ENCODE measurements around the gene TANC2.
A peak's percentile ranks its signal among the peaks of the same experiment; 100 is the strongest.
"Not testable (repeated sequence)": the region's sequence is repeated elsewhere in the genome, so short reads cannot be mapped to it uniquely, and the experiment has no call there.

The TANC2 gene

DNA sequence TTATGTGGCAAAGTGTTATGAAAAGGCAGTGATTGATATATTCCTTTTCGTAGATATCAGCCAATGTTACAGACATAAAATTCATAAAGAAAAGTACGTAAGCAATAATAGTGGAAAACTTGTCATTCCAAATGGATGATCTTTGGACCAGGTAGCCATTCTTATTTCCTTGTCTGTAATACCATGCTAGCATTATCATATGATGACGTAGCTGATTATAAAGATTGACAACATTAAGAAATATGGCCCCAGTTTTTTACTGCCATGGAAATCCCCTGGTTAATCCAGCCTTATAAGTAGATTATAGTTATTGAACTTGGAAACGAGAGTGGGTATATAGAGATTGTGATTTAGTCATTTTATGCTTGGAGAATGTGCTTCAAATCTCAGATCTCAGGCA is 8.8 kb downstream of the TANC2 start:
- Mint-ChIP-seq H3K9me3 (peaks cover 0 to 2% of the 10 kb centered on the region in 2 donors), H3K36me3 (peaks cover 2% of the 10 kb centered on the region in 2 donors), H3K4me3 (no peak overlapping the region), H3K27ac (no peak overlapping the region), H3K4me1 (no peaks in the 10 kb centered on the region), H3K27me3 (no peaks in the 10 kb centered on the region)
- no peak for ATAC-seq (replicated peaks)
- no peak for DNase-seq

DNA sequence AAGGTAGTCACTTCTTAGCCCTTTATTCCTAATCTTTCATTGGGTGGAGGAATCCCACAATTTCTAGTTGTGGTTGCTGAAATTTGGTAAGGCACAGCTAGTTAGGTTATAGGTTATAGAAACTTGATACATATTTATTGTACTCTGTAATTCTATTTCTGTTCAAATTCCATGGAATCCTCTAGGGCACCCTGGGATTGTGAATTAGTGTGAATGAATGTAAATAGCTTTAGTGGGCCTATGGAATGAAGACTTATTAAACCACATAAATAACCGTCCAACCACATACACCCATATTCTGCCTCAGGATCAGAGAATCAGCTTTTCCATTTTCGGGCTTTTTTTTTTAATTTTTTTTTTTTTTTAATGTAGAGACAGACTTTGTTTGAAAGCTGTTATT is 9.2 kb downstream of the TANC2 start:
- Mint-ChIP-seq H3K4me3 (no peak overlapping the region), H3K9me3 (peaks cover 0 to 2% of the 10 kb centered on the region in 2 donors), H3K36me3 (peaks cover 2% of the 10 kb centered on the region in 2 donors), H3K27me3 (no peaks in the 10 kb centered on the region), H3K4me1 (no peaks in the 10 kb centered on the region), H3K27ac (no peak overlapping the region)
- no peak for DNase-seq
- ATAC-seq (replicated peaks) = no peak

DNA sequence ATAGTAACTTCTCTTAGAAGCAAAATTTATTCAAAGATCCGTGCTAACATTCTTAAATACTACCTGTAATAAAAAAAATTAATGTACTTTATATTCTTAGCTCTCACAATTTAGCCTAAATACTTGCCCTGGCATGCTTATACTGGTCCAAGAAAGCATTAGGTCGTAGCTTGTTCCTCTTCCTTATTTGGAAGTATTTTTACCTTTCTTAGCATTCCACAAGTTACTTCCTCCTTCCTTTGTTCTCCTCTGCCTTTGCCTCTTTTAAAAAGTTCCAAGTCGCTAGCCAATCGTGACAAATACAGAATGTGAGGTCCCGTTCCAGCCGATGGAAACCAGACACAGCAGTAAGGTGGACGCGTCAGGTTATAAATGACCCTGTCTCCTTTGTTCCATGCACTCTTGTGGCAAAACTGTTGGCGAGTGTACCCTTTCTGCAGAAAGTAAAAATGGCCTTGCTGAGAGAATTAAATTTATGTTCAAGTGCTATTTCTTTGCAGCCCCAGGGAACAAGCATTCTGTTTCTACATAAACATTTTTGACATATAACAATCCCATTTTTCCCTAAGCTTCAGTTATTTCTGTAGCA is 10.7 kb downstream of the TANC2 start:
- H3K27ac Mint-ChIP-seq; H3K27me3 Mint-ChIP-seq; H3K4me1 Mint-ChIP-seq; DNase-seq; H3K36me3 Mint-ChIP-seq; H3K9me3 Mint-ChIP-seq; H3K4me3 Mint-ChIP-seq; ATAC-seq (replicated peaks): not testable (repeated sequence)

DNA sequence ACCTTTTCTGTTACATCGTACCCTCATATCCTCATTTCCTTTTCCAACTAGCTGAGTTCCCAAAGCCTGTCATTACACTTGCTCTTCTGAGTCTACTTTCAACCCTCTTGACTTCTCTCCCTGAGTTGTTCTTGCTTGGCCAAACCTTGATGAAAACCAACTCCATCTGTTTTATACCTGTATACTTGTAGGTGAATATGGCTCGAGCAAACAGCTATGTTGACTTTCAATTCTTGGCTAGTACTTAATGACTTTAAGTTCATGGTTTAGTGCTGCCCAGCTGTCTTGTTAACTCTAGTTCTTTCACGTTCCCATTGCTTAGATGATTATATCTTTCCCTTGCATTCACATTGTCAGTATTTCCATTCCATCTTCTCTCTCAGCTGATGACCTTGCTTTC is 14.8 kb downstream of the TANC2 start:
- Mint-ChIP-seq H3K27ac (no peak overlapping the region), H3K4me3 (no peak overlapping the region), H3K4me1 (no peaks in the 10 kb centered on the region), H3K9me3 (peaks cover 14 to 18% of the 10 kb centered on the region in 2 donors), H3K36me3 (peaks cover 10 to 18% of the 10 kb centered on the region in 2 donors), H3K27me3 (peaks cover 0 to 10% of the 10 kb centered on the region in 2 donors)
- ATAC-seq (replicated peaks) (no peak), DNase-seq (no peak)

DNA sequence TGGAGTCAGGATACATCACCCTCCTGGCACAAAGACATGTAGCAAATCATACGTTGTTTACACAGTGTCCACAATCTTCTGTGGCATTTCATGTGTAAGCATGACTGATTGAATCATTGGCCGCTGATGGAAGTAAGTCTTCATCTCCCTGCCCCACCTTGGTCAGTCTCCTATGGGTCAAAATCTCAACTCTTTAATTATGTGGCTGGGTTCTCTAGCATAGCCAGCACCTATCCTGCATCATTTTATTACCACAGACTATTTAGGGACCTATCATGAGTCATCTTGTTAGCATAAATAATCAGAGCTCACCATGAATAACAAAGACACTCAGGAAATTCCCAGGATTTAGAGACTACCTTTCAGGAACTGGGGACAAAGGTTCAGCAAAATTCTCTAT is 15.9 kb downstream of the TANC2 start:
- Mint-ChIP-seq H3K4me3 (no peak overlapping the region), H3K4me1 (no peaks in the 10 kb centered on the region), H3K27me3 (peaks cover 0 to 10% of the 10 kb centered on the region in 2 donors), H3K27ac (no peak overlapping the region), H3K36me3 (peaks cover 10 to 18% of the 10 kb centered on the region in 2 donors), H3K9me3 (peaks cover 16 to 18% of the 10 kb centered on the region in 2 donors)
- DNase-seq (no peak), ATAC-seq (replicated peaks) (no peak)

DNA sequence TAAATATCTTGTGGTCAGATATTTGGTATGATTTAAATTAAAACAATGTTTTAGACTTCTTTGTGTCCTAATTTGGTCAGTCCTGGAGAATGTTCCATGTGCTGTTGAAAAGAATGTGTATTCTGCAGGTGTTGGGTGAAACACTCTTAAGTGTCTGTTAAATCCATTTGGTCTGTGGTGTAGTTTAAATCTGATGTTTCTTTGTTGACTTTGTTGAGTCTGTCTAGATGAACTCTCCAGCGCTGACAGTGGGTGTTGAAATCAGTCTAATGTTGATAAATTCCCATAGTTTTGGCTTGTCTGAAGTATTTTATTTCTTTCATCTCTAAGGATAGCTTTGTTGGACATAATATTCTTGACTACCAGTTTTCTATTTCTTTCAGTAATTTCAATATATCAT is 18.8 kb downstream of the TANC2 start:
- Mint-ChIP-seq H3K4me1 (no peaks in the 10 kb centered on the region), H3K27me3 (peaks cover 0 to 10% of the 10 kb centered on the region in 2 donors), H3K9me3 (peaks cover 16 to 18% of the 10 kb centered on the region in 2 donors), H3K27ac (no peak overlapping the region), H3K4me3 (no peak overlapping the region), H3K36me3 (peaks cover 8 to 15% of the 10 kb centered on the region in 2 donors)
- ATAC-seq (replicated peaks) (no peak), DNase-seq (no peak)

DNA sequence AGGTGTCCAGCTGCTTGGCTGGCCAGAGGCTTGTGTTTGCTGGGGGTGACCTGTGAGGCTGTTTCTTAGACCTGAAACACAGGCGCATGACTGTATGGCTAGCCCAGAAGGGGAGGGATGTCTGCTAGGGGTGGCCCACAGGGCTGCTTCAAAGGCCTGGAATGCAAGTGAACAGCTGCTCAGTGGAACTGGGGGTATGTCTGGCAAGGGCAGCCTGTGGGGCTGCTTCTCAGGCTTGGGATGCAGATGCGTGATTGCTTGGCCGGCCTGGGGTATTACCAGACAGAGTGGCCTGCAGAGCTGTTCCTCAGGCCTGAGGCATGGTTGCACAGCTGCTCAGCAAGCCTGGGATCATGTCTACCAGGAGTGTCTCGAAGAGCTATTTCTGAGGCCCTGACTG is 20.5 kb downstream of the TANC2 start:
- Mint-ChIP-seq H3K36me3 (peaks cover 8 to 15% of the 10 kb centered on the region in 2 donors), H3K9me3 (peaks cover 16 to 18% of the 10 kb centered on the region in 2 donors), H3K4me1 (no peaks in the 10 kb centered on the region), H3K27me3 (peaks cover 0 to 10% of the 10 kb centered on the region in 2 donors), H3K27ac (no peak overlapping the region), H3K4me3 (no peak overlapping the region)
- no peak for ATAC-seq (replicated peaks)
- DNase-seq = no peak

DNA sequence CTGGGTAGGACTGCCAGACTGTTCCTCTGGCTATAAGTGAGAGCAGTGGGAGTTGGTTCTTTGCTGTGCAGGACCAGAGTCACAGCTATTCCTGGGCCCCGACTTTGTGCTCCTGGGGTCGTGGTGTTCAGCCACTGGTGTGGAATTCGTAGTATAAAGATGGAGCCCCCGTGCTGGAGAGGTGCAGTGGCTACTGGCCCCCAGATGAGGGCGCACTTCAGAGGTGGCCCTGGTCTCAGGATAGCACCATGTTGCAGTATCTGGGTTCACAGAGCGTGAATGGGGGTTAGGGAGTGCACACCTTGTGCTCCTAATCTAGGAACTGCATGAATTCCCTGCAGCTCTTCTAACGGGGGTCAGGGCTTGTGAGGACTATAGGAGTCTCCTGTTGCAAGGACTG is 21.1 kb downstream of the TANC2 start:
- no peak for ATAC-seq (replicated peaks)
- Mint-ChIP-seq H3K27me3 (peaks cover 0 to 10% of the 10 kb centered on the region in 2 donors), H3K36me3 (peaks cover 8 to 15% of the 10 kb centered on the region in 2 donors), H3K27ac (no peak overlapping the region), H3K9me3 (peaks cover 16 to 18% of the 10 kb centered on the region in 2 donors), H3K4me3 (no peak overlapping the region), H3K4me1 (no peaks in the 10 kb centered on the region)
- DNase-seq = no peak

DNA sequence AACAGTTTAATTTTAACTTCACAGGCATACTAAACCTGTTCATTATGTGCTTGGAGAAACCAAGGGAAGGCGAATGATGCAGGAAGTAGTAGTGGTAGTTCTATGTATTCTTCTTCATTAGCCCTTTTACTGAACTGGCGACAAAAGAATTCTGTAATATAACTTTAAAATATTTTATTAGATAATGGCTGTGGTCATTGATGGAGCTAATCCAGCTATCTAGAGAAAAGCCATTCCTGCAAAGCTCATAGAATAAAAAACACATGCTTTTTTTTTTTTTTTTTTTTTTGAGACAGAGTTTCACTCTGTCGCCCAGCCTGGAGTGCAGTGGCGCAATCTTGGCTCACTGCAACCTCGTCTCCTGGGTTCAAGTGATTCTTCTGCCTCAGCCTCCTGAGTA is 23.5 kb downstream of the TANC2 start:
- Mint-ChIP-seq H3K27me3 (peaks cover 0 to under 1% of the 10 kb centered on the region in 2 donors), H3K4me1 (no peaks in the 10 kb centered on the region), H3K9me3 (peaks cover 7 to 9% of the 10 kb centered on the region in 2 donors), H3K27ac (no peak overlapping the region), H3K36me3 (peaks cover 2 to 5% of the 10 kb centered on the region in 2 donors), H3K4me3 (no peak overlapping the region)
- DNase-seq (no peak), ATAC-seq (replicated peaks) (no peak)

DNA sequence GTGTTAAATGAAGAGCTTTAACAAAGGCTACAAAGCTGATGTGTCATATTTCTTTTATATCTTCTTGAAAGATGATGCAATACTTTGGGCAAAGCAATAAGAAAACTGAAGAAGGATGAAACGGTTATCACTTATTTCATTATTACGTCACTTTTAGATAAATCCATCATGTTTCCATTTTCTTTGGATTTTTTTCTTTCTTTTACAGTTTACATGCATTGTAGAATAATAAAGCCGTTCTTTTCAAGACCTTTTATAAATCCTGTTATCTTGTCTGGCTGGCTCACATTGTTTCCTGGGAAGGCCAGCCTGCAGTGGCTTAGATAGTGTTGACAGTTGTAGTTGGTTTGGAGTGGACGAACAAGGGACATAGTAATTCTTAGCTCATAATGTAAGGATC is 28.9 kb downstream of the TANC2 start:
- H3K27ac Mint-ChIP-seq = no peak overlapping the region
- no peak for ATAC-seq (replicated peaks)
- H3K36me3 Mint-ChIP-seq = no peaks in the 10 kb centered on the region

DNA sequence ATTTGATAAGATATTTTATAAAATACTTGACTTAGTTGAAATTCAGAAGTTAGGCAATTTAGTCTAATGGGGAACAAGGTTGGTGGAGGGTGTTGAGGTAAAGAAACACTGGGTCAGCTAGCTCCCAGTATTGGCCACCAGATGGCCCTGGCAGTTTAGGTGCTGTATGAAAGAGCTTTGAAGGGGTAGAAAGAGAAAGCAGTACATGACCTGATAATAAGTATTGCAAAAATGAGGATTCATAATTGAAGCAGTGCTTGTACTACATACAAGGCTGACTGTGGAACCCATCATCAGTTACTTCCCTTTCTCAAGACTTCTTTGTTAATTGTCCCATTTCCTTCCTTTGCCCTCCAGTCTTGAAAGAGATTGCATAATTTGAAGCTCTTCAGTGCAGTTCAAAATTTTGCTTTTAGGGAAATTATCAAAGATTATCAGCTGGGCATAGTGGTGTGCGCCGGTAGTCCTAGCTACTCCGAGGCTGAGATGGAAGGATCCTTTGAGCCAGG is 29.4 kb downstream of the TANC2 start:
- ATAC-seq (replicated peaks) (peak; percentile 81 to 85), DNase-seq (no peak)
- Mint-ChIP-seq H3K36me3 (no peaks in the 10 kb centered on the region), H3K27me3 (no peaks in the 10 kb centered on the region), H3K27ac (no peak overlapping the region), H3K9me3 (no peaks in the 10 kb centered on the region), H3K4me1 (peaks cover 0 to 8% of the 10 kb centered on the region in 2 donors), H3K4me3 (no peak overlapping the region)

More for the DNA sequence above, 28.9 kb downstream of the TANC2 start:
- H3K4me1 Mint-ChIP-seq = peaks cover 0 to 8% of the 10 kb centered on the region in 2 donors
- no peaks in the 10 kb centered on the region for H3K27me3 Mint-ChIP-seq
- H3K9me3 Mint-ChIP-seq = no peaks in the 10 kb centered on the region
- H3K4me3 Mint-ChIP-seq = no peak overlapping the region
- no peak for DNase-seq

DNA sequence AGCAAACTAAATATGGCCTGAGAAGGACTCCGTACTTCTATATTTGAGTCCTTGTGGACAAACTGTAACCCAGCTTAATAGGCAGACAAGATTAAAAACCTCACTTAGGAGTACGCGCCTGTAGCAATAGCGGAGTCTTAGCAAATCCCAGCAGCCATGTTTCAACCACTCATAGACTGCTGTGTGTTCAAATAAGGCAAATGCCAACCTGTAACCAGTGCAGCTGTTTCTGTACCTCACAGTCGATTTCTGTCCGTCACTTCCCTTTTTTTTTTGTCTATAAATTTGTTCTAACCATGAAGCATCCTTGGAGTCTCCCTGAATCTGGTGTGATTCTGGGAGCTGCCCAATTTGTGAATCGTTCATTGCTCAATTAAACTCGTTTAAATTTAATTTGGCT is 30.2 kb downstream of the TANC2 start:
- Mint-ChIP-seq H3K27me3 (no peaks in the 10 kb centered on the region), H3K27ac (no peak overlapping the region), H3K4me1 (peaks cover 0 to 8% of the 10 kb centered on the region in 2 donors), H3K36me3 (no peaks in the 10 kb centered on the region), H3K4me3 (no peak overlapping the region), H3K9me3 (no peaks in the 10 kb centered on the region)
- no peak for ATAC-seq (replicated peaks)
- no peak for DNase-seq

DNA sequence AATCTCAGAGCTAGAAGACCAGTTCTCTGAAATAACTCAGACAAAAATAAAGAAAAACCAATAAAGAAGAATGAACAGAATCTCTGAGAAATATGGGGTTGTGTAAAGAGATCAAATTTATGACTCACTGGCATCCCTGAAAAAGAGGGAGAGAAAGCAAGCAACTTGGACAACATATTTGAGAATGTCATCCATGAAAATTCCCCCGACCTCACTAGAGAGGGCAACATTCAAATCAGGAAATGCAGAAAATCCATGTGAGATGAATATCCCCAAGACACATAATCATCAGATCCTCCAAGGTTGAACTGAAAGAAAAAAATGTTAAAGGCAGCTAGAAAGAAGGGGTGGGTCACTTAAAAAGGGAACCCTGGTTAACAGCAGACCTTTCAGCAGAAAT is 32.1 kb downstream of the TANC2 start:
- H3K4me3 Mint-ChIP-seq = no peak overlapping the region
- peaks cover 0 to 8% of the 10 kb centered on the region in 2 donors for H3K4me1 Mint-ChIP-seq
- no peak overlapping the region for H3K27ac Mint-ChIP-seq
- DNase-seq (no peak), ATAC-seq (replicated peaks) (no peak)
- no peaks in the 10 kb centered on the region for H3K27me3 Mint-ChIP-seq
- no peaks in the 10 kb centered on the region for H3K36me3 Mint-ChIP-seq
- H3K9me3 Mint-ChIP-seq = no peaks in the 10 kb centered on the region

DNA sequence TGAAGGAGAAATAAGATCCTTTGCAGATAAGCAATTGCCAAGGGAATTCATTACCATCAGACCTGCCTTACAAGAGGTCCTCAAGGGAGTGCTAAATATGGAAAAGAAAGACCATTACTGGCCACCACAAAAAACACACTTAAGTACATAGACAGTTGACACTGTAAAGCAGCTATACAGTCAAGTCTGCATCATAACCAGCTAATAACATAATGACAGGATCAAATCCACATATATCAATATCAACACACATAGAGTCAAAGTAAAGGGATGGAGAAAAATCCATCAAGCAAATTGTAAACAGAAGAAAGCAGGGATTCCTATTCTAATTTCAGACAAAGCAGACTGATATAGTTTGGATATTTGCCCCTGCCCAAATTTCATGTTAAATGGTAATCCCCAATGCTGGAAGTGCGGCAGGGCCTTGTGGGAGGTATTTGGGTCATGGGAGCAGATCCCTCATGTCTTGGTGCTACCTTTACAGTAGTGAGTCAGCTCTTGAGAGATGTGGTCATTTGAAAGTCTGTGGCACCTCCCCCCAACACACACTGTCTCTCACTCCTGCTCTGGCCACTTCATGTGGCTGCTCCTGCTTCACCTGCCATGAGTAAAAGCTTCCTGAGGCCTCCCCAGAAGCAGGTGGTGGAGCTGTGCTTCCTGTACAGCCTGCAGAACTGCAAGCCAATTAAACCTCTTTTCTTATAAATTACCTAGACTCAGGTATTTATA is 32.8 kb downstream of the TANC2 start:
- H3K36me3 Mint-ChIP-seq = no peaks in the 10 kb centered on the region
- peaks cover 0 to 8% of the 10 kb centered on the region in 2 donors for H3K4me1 Mint-ChIP-seq
- H3K27me3 Mint-ChIP-seq = no peaks in the 10 kb centered on the region
- H3K27ac Mint-ChIP-seq = no peak overlapping the region
- DNase-seq = no peak
- no peak overlapping the region for H3K4me3 Mint-ChIP-seq
- no peak for ATAC-seq (replicated peaks)
- H3K9me3 Mint-ChIP-seq = no peaks in the 10 kb centered on the region

DNA sequence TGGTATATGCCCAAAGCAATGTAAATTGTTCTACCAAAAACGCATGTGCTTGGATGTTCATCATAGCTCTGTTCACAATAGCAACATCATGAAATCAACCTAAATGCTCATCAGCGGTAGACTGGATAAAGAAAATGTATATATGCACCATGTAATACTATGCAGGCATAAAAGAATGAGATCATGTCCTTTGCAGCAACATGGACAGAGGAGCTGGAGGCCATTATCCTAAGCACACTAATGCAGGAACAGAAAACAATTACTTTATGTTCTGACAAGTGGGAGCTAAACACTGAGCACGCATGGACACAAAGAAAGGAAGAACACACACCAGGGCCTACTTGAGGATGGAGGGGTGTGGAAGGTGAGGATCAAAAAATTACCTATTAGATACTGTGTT is 33.7 kb downstream of the TANC2 start:
- Mint-ChIP-seq H3K27me3 (no peaks in the 10 kb centered on the region), H3K36me3 (no peaks in the 10 kb centered on the region), H3K4me3 (no peak overlapping the region)

More for the DNA sequence above, 33.7 kb downstream of the TANC2 start:
- no peak for DNase-seq
- no peaks in the 10 kb centered on the region for H3K9me3 Mint-ChIP-seq
- peaks cover 0 to 8% of the 10 kb centered on the region in 2 donors for H3K4me1 Mint-ChIP-seq
- no peak for ATAC-seq (replicated peaks)
- H3K27ac Mint-ChIP-seq = no peak overlapping the region

All from stimulated activated naive B cell treated with anti-CD40 and anti-IgM and Interleukin-4, amounts not matched to agents 10 μg/mL and 1 μg/mL and 100 μg/mL, for 72 hours (primary cell).